ENCODE measurements around the gene RLBP1.

RLBP1 gene

GRCh38 chr15:89230277-89230676 lies 8.9 kb upstream of the RLBP1 start:
- Histone ChIP-seq H3K36me3 (replicated peaks; ENCODE audit: low read depth, low read length) (no peaks in the 10 kb centered on the region), H3K27ac (ENCODE audit: low read length) (no peak overlapping the region), H3K79me2 (ENCODE audit: low read length) (no peaks in the 10 kb centered on the region), H3K9ac (ENCODE audit: low read length) (no peak overlapping the region), H3K4me2 (ENCODE audit: low read length) (no peak overlapping the region), H3K9me3 (ENCODE audit: insufficient read depth, low read length) (no peaks in the 10 kb centered on the region), H4K20me1 (ENCODE audit: insufficient read depth, low read length) (no peaks in the 10 kb centered on the region), H3K4me3 (ENCODE audit: low read length) (no peak overlapping the region), H3K27me3 (ENCODE audit: low read depth, low read length) (peaks cover 9% of the 10 kb centered on the region; the same call in 1 of the 2 replicates), H2AFZ (ENCODE audit: low read depth, low read length) (no peak overlapping the region), H3K4me1 (ENCODE audit: low read length) (no peaks in the 10 kb centered on the region)
- TF ChIP-seq EZH2phosphoT487 (IDR thresholded peaks at IDR 0.05; ENCODE audit: low read depth): no peak
- TF ChIP-seq, protein P1, sequence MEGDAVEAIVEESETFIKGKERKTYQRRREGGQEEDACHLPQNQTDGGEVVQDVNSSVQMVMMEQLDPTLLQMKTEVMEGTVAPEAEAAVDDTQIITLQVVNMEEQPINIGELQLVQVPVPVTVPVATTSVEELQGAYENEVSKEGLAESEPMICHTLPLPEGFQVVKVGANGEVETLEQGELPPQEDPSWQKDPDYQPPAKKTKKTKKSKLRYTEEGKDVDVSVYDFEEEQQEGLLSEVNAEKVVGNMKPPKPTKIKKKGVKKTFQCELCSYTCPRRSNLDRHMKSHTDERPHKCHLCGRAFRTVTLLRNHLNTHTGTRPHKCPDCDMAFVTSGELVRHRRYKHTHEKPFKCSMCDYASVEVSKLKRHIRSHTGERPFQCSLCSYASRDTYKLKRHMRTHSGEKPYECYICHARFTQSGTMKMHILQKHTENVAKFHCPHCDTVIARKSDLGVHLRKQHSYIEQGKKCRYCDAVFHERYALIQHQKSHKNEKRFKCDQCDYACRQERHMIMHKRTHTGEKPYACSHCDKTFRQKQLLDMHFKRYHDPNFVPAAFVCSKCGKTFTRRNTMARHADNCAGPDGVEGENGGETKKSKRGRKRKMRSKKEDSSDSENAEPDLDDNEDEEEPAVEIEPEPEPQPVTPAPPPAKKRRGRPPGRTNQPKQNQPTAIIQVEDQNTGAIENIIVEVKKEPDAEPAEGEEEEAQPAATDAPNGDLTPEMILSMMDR (IDR thresholded peaks at IDR 0.05; ENCODE audit: low read depth, low read length): no peak

DNA sequence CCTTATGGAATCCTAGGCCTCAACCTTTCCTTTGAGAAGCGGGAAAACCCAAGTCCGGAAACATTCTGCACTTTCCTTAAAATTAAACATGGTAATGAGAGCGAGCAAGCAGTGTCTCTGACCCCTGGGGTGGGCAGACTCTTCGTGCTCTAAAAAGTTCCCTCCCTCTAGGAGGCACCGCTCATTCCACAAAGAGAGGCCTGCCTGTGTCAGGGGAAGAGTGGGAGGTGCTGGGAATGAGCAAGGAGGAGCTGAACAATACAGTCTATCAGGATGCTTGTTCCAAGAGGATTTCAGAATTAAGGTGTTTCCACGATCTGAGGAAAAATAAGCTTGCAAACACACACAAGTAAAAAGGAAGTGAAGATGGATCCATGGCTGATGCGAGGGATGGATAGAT lies 6.0 kb upstream of the RLBP1 start:
- Histone ChIP-seq H3K27me3 (ENCODE audit: low read depth, low read length) (no peaks in the 10 kb centered on the region), H3K79me2 (ENCODE audit: low read length) (no peaks in the 10 kb centered on the region), H4K20me1 (ENCODE audit: insufficient read depth, low read length) (no peaks in the 10 kb centered on the region), H3K4me2 (ENCODE audit: low read length) (no peak overlapping the region), H2AFZ (ENCODE audit: low read depth, low read length) (no peak overlapping the region), H3K36me3 (replicated peaks; ENCODE audit: low read depth, low read length) (no peaks in the 10 kb centered on the region), H3K4me3 (ENCODE audit: low read length) (no peak overlapping the region), H3K9ac (ENCODE audit: low read length) (no peak overlapping the region), H3K27ac (ENCODE audit: low read length) (no peak overlapping the region), H3K9me3 (ENCODE audit: insufficient read depth, low read length) (no peaks in the 10 kb centered on the region), H3K4me1 (ENCODE audit: low read length) (no peaks in the 10 kb centered on the region)
- no peak for TF ChIP-seq EZH2phosphoT487 (IDR thresholded peaks at IDR 0.05; ENCODE audit: low read depth)
- TF ChIP-seq, protein P1 (IDR thresholded peaks at IDR 0.05; ENCODE audit: low read depth, low read length): no peak

GRCh38 chr15:89226359-89227221 lies 5.2 kb upstream of the RLBP1 start:
- H3K36me3 ChIP-seq (replicated peaks; ENCODE audit: low read depth, low read length): no peaks in the 10 kb centered on the region
- H2AFZ ChIP-seq (ENCODE audit: low read depth, low read length): no peak overlapping the region
- no peak for TF ChIP-seq EZH2phosphoT487 (IDR thresholded peaks at IDR 0.05; ENCODE audit: low read depth)
- TF ChIP-seq, protein P1 (IDR thresholded peaks at IDR 0.05; ENCODE audit: low read depth, low read length): no peak
- no peaks in the 10 kb centered on the region for H3K4me1 ChIP-seq (ENCODE audit: low read length)
- no peak overlapping the region for H3K27ac ChIP-seq (ENCODE audit: low read length)
- H3K4me3 ChIP-seq (ENCODE audit: low read length): no peak overlapping the region
- H4K20me1 ChIP-seq (ENCODE audit: insufficient read depth, low read length): no peaks in the 10 kb centered on the region
- no peaks in the 10 kb centered on the region for H3K27me3 ChIP-seq (ENCODE audit: low read depth, low read length)
- H3K9me3 ChIP-seq (ENCODE audit: insufficient read depth, low read length): no peaks in the 10 kb centered on the region
- no peak overlapping the region for H3K9ac ChIP-seq (ENCODE audit: low read length)
- H3K79me2 ChIP-seq (ENCODE audit: low read length): no peaks in the 10 kb centered on the region
- H3K4me2 ChIP-seq (ENCODE audit: low read length): no peak overlapping the region

DNA sequence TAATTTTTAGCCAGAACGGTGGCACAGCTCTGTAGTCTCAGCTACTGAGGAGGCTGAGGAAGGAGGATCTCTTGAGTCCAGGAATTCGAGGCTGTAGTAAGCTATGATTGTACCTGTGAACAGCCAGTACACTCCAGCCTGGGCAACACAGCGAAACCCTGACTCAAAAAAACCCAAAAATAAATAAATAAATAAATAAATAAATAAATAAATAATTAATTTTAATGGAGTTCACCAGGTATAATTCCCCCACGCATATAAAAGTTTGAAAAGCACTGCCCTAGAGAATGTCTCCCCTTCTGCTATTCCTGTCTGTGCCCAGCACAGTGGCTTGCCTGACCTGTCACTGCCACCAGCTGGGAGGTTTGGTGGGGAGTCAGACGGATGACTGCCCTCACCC lies 4.2 kb upstream of the RLBP1 start:
- TF ChIP-seq, protein P1 (IDR thresholded peaks at IDR 0.05; ENCODE audit: low read depth, low read length): no peak
- TF ChIP-seq EZH2phosphoT487 (IDR thresholded peaks at IDR 0.05; ENCODE audit: low read depth): no peak
- Histone ChIP-seq H2AFZ (ENCODE audit: low read depth, low read length) (no peak overlapping the region), H3K79me2 (ENCODE audit: low read length) (no peaks in the 10 kb centered on the region), H3K4me2 (ENCODE audit: low read length) (no peak overlapping the region), H3K27me3 (ENCODE audit: low read depth, low read length) (no peaks in the 10 kb centered on the region), H3K27ac (ENCODE audit: low read length) (no peak overlapping the region), H3K4me1 (ENCODE audit: low read length) (no peaks in the 10 kb centered on the region), H3K9me3 (ENCODE audit: insufficient read depth, low read length) (no peaks in the 10 kb centered on the region), H3K9ac (ENCODE audit: low read length) (no peak overlapping the region), H3K36me3 (replicated peaks; ENCODE audit: low read depth, low read length) (no peaks in the 10 kb centered on the region), H3K4me3 (ENCODE audit: low read length) (no peak overlapping the region), H4K20me1 (ENCODE audit: insufficient read depth, low read length) (no peaks in the 10 kb centered on the region)
